DND-41 (cell line): ENCODE data around the gene FBXO3.

ENCODE experiments used
- ATAC-seq: fragments of 200-7000 bp; cut with Tn5 transposase; 3 replicates; pipeline ENCODE4 v1.9.1; 2021; ENCODE audit warnings: low read depth; ENCODE audit not compliant: insufficient read depth
- DNase-seq: peaks from one replicate; pipeline ENCODE4 v3.0.0-alpha.2; 2020
- H2AFZ ChIP-seq: 2 replicates; pipeline ENCODE4 v1.6.0; 2012; ENCODE audit warnings: low read depth, low read length
- H3K27ac ChIP-seq: 2 replicates; pipeline ENCODE4 v1.5.1; 2012; ENCODE audit warnings: low read length, inconsistent platforms
- H3K27me3 ChIP-seq: fragments of 200-600 bp; sonication (generic); 2 replicates; pipeline ENCODE4 v1.6.0; 2012; ENCODE audit warnings: low read length, mild to moderate bottlenecking, inconsistent platforms; ENCODE audit not compliant: insufficient read depth, poor library complexity
- H3K36me3 ChIP-seq: 2 replicates; pipeline ENCODE4 v1.5.1; 2012; ENCODE audit warnings: low read length, inconsistent platforms; ENCODE audit not compliant: insufficient read depth
- H3K4me1 ChIP-seq: 2 replicates; pipeline ENCODE4 v1.5.1; 2012; ENCODE audit warnings: mild to moderate bottlenecking, low read length; ENCODE audit not compliant: insufficient read depth
- H3K4me2 ChIP-seq: 2 replicates; pipeline ENCODE4 v1.6.0; 2012; ENCODE audit warnings: mild to moderate bottlenecking, moderate library complexity, low read length, inconsistent platforms; ENCODE audit not compliant: insufficient read depth
- H3K4me3 ChIP-seq, 2 experiments: fragments of 200-600 bp in 1 of 2; shearing (Covaris generic) in 1 of 2; 2 replicates each; pipeline ENCODE4 v1.5.1; 2012 to 2016; ENCODE audit warnings: inconsistent platforms in 2 of 2, low read length in 2 of 2, mild to moderate bottlenecking in 2 of 2, low read depth in 1 of 2, moderate library complexity in 1 of 2
- H3K79me2 ChIP-seq: 2 replicates; pipeline ENCODE4 v1.6.0; 2012; ENCODE audit warnings: low read length, inconsistent platforms; ENCODE audit not compliant: insufficient read depth
- H3K9ac ChIP-seq: 2 replicates; pipeline ENCODE4 v1.6.0; 2012; ENCODE audit warnings: low read depth, mild to moderate bottlenecking, inconsistent platforms, low read length, moderate library complexity
- H3K9me3 ChIP-seq: 2 replicates; pipeline ENCODE4 v1.5.1; 2012; ENCODE audit warnings: low read length, moderate library complexity, mild to moderate bottlenecking, inconsistent platforms; ENCODE audit not compliant: insufficient read depth, severe bottlenecking
- H4K20me1 ChIP-seq: 2 replicates; pipeline ENCODE4 v1.6.0; 2012; ENCODE audit warnings: low read length; ENCODE audit not compliant: insufficient read depth
- EZH2 ChIP-seq: IDR thresholded peaks from 3 replicates; pipeline ENCODE4 v1.6.1; 2012; ENCODE audit warnings: borderline replicate concordance, low read depth, mild to moderate bottlenecking, moderate library complexity, low read length, inconsistent platforms; ENCODE audit not compliant: severe bottlenecking
- TF ChIP-seq, protein P1 (sequence below): IDR thresholded peaks from 2 replicates; pipeline ENCODE4 v1.5.1; 2012; ENCODE audit warnings: borderline replicate concordance, low read length, moderate library complexity, mild to moderate bottlenecking; ENCODE audit not compliant: poor library complexity, severe bottlenecking; ENCODE audit errors: extremely low read depth

The FBXO3 gene

DNA sequence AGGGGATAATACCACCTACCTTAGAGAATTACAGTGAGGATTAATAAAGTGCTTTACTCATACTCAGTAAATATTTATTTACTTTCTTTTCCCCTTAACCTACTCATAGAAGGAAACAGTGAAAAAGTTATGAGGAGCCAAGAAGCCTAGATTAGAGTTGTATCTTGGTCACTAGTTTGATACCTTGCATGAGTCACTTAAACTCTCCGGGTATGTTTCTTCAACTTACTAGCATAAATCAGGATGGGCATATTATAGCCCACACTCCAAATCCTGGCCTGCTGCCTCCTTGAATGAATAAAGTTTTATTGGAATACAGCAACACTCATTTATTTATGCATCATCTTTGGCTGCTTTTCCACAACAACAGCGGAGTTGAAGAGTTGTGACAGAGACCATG lies 8.2 kb downstream of the FBXO3 start:
- H3K4me1 ChIP-seq: no peaks in the 10 kb centered on the region
- peaks cover 60% of the 10 kb centered on the region for H3K36me3 ChIP-seq
- no peaks in the 10 kb centered on the region for H3K9me3 ChIP-seq
- H4K20me1 ChIP-seq: peaks cover 5% of the 10 kb centered on the region; the same call in 1 of the 2 replicates
- ATAC-seq (no peak), DNase-seq (no peak)
- H3K9ac ChIP-seq: no peak overlapping the region
- no peaks in the 10 kb centered on the region for H3K27me3 ChIP-seq
- no peak overlapping the region for H3K4me2 ChIP-seq
- no peak for TF ChIP-seq EZH2
- TF ChIP-seq, protein P1, sequence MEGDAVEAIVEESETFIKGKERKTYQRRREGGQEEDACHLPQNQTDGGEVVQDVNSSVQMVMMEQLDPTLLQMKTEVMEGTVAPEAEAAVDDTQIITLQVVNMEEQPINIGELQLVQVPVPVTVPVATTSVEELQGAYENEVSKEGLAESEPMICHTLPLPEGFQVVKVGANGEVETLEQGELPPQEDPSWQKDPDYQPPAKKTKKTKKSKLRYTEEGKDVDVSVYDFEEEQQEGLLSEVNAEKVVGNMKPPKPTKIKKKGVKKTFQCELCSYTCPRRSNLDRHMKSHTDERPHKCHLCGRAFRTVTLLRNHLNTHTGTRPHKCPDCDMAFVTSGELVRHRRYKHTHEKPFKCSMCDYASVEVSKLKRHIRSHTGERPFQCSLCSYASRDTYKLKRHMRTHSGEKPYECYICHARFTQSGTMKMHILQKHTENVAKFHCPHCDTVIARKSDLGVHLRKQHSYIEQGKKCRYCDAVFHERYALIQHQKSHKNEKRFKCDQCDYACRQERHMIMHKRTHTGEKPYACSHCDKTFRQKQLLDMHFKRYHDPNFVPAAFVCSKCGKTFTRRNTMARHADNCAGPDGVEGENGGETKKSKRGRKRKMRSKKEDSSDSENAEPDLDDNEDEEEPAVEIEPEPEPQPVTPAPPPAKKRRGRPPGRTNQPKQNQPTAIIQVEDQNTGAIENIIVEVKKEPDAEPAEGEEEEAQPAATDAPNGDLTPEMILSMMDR: no peak
- no peak overlapping the region for H2AFZ ChIP-seq
- no peak overlapping the region for H3K27ac ChIP-seq
- no peak overlapping the region for H3K4me3 ChIP-seq
- 0 out of 2 replicates have a peak, but pooled peaks cover 3% of the 10 kb centered on the region for H3K79me2 ChIP-seq

DNA sequence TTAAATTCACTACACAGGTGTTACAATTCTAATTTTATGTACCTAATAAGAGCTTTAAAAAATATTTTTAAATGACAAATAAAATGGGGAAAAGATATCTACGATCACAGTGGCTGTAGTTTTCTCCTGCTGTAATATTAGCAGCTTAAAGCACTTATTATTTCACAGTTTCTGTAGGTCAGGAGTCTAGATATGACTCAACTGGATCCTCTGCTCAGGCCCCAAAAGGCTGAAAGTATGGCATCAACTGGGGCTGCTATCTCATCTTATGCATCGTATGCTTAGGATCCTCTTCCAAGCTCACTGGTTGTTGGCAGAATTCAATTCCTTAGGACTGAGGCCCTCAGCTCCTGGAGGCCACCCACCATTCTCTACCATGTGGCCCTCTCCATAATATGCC lies 12.8 kb downstream of the FBXO3 start:
- Histone ChIP-seq H3K9me3 (no peaks in the 10 kb centered on the region), H3K27me3 (no peaks in the 10 kb centered on the region), H3K36me3 (peaks cover 61% of the 10 kb centered on the region), H3K79me2 (no peaks in the 10 kb centered on the region), H2AFZ (no peak overlapping the region), H3K4me3 (no peak overlapping the region), H3K9ac (no peak overlapping the region), H3K27ac (no peak overlapping the region), H3K4me2 (no peak overlapping the region), H4K20me1 (no peaks in the 10 kb centered on the region), H3K4me1 (no peaks in the 10 kb centered on the region)
- ATAC-seq (no peak), DNase-seq (no peak)
- TF ChIP-seq, protein P1: no peak
- no peak for TF ChIP-seq EZH2

DNA sequence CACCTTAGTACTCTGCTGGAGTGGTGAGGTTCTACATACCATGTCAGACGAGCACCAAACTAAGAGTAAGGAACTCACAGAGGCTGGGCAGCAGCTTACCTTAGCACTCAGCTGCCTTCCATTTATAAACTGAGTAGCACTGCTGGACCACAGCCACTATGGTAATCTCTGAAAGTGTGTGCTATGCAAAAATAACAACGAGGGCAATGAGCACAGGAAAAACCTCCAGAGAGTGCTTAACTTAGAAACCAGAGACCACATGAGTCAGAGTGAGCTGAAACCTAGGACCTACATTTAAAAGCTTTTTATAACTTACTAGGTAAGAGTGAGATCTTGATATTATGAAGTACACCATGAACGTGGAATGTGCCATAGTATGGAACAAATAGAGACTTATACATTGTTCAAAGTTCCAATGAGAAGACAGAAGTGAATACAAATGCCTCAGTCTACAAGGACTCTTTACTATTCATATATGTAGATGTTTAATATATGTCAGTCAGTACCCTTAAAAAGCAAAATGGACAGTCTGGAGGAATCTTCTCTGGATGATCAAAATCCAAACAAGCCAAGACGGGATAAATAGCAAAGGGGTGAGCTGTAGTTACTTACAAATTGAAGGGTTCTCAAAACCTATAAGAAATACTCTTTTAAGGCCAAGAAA lies 20.9 kb downstream of the FBXO3 start:
- no peaks in the 10 kb centered on the region for H3K79me2 ChIP-seq
- H3K4me1 ChIP-seq: no peaks in the 10 kb centered on the region
- H3K9me3 ChIP-seq: no peaks in the 10 kb centered on the region
- no peak overlapping the region for H2AFZ ChIP-seq
- TF ChIP-seq EZH2: no peak
- TF ChIP-seq, protein P1: no peak
- H4K20me1 ChIP-seq: no peaks in the 10 kb centered on the region
- H3K27me3 ChIP-seq: no peaks in the 10 kb centered on the region
- no peak overlapping the region for H3K4me3 ChIP-seq
- no peak overlapping the region for H3K4me2 ChIP-seq
- H3K36me3 ChIP-seq: peaks cover 47% of the 10 kb centered on the region
- no peak for ATAC-seq
- no peak for DNase-seq
- H3K9ac ChIP-seq: no peak overlapping the region
- no peak overlapping the region for H3K27ac ChIP-seq
